ENCODE measurements around the gene TPSB2. TPM values are rescaled to one million over a fixed set of nuclear protein-coding genes. Genes with fewer than 3 reads are reported as not detected.
"Not testable (repeated sequence)": the region's sequence is repeated elsewhere in the genome, so short reads cannot be mapped to it uniquely, and the experiment has no call there.

The TPSB2 gene
- total RNA-seq, 4 donors from 2014 or later, result 27.8 to 142 (median 91.8) TPM

- Histone ChIP-seq H3K36me3 (peaks cover 0 to 10% of the 10 kb centered on the region in 2 donors), H3K4me1 (peaks cover 0 to 27% (median 0%) of the 10 kb centered on the region in 3 donors), H3K27ac (peak overlapping the region in 3 of 4 donors; percentile 63 to 71 (median 66))
- not testable (repeated sequence) for H3K4me3 ChIP-seq, H3K27me3 ChIP-seq, H3K9me3 ChIP-seq
- WGBS, 2 donors (ENCODE audit: low coverage in 1 of 2), result no CpG with 5 or more reads among the region's 24 CpGs
- peak; percentile 30 for TF ChIP-seq POLR2AphosphoS5 (IDR thresholded peaks at IDR 0.05)
- peak; percentile 42 for ATAC-seq
Measured at GRCh38 chr16:1225728-1226311, 4.2 kb downstream of the TPSB2 start.

GRCh38 chr16:1225051-1225451, 4.9 kb downstream of the TPSB2 start, which contains the start of gene TPSG1:
TSS of gene TPSG1 (minus strand) at chr16:1225268. CDS start at chr16:1225252, 16 bp downstream.
- peaks cover 0 to 18% of the 10 kb centered on the region in 2 donors for H3K36me3 ChIP-seq
- peaks cover 0 to 34% (median 0%) of the 10 kb centered on the region in 3 donors for H3K4me1 ChIP-seq
- TF ChIP-seq POLR2A (IDR thresholded peaks at IDR 0.05), result no peak
- whole genome bisulfite sequencing, 2 donors (ENCODE audit: low coverage in 1 of 2), result no CpG with 5 or more reads among the region's 10 CpGs
- no peaks in the 10 kb centered on the region for H3K27me3 ChIP-seq
- peak within 1 kb of the TSS in 3 of 4 donors; percentile 63 to 71 (median 66) for H3K27ac ChIP-seq
- no peak within 1 kb of the TSS for H3K4me3 ChIP-seq
- H3K9me3 ChIP-seq, result no peaks in the 10 kb centered on the region
- ATAC-seq, result no peak

- no peak for ATAC-seq
- no peaks in the 10 kb centered on the region for H3K27me3 ChIP-seq
- peaks cover 0 to 34% (median 0%) of the 10 kb centered on the region in 3 donors for H3K4me1 ChIP-seq
- H3K4me3 ChIP-seq, result no peak overlapping the region
- no CpG with 5 or more reads among the region's 9 CpGs for WGBS, 2 donors (ENCODE audit: low coverage in 1 of 2)
- TF ChIP-seq POLR2A (IDR thresholded peaks at IDR 0.05) (no peak), CTCF (IDR thresholded peaks at IDR 0.05) (no peak), EP300 (IDR thresholded peaks at IDR 0.05) (no peak), POLR2AphosphoS5 (IDR thresholded peaks at IDR 0.05) (no peak)
- no peaks in the 10 kb centered on the region for H3K9me3 ChIP-seq
- peaks cover 0 to 23% of the 10 kb centered on the region in 2 donors for H3K36me3 ChIP-seq
- peak overlapping the region in 3 of 4 donors; percentile 63 to 71 (median 66) for H3K27ac ChIP-seq
Measured at GRCh38 chr16:1224558-1224957, 5.4 kb downstream of the TPSB2 start.

GRCh38 chr16:1223355-1224214, 6.4 kb downstream of the TPSB2 start:
- no peaks in the 10 kb centered on the region for H3K27me3 ChIP-seq
- H3K36me3 ChIP-seq, result peaks cover 0 to 33% of the 10 kb centered on the region in 2 donors
- 20% methylated on average over 2 of the region's 38 CpGs; no CpG with 5 or more reads in 1 of the 2 donors for WGBS, 2 donors (ENCODE audit: low coverage in 1 of 2)
- no peak overlapping the region for H3K4me3 ChIP-seq
- H3K27ac ChIP-seq, result peak overlapping the region in 2 of 4 donors; percentile 66 to 71
- H3K9me3 ChIP-seq, result no peaks in the 10 kb centered on the region
- TF ChIP-seq EP300 (IDR thresholded peaks at IDR 0.05) (no peak), POLR2A (IDR thresholded peaks at IDR 0.05) (no peak), CTCF (IDR thresholded peaks at IDR 0.05) (no peak), POLR2AphosphoS5 (IDR thresholded peaks at IDR 0.05) (no peak)
- H3K4me1 ChIP-seq, result peaks cover 0 to 34% (median 0%) of the 10 kb centered on the region in 3 donors
- ATAC-seq, result no peak

- no peak for ATAC-seq
- Histone ChIP-seq H3K36me3 (peaks cover 0 to 41% of the 10 kb centered on the region in 2 donors), H3K4me3 (no peak overlapping the region), H3K27me3 (no peaks in the 10 kb centered on the region), H3K27ac (peak overlapping the region in 1 of 4 donors; percentile 43), H3K9me3 (no peaks in the 10 kb centered on the region), H3K4me1 (peaks cover 0 to 34% (median 0%) of the 10 kb centered on the region in 3 donors)
- no peak for TF ChIP-seq CTCF (IDR thresholded peaks at IDR 0.05)
- TF ChIP-seq POLR2A (IDR thresholded peaks at IDR 0.05), result no peak
- TF ChIP-seq POLR2AphosphoS5 (IDR thresholded peaks at IDR 0.05), result no peak
- 80% methylated on average over 3 of the region's 25 CpGs; no CpG with 5 or more reads in 1 of the 2 donors for WGBS, 2 donors (ENCODE audit: low coverage in 1 of 2)
Measured at GRCh38 chr16:1222553-1223354, 7.2 kb downstream of the TPSB2 start.
